PC-9 (cell line): ENCODE data around the gene MAST4. TPM values are rescaled to one million over a fixed set of nuclear protein-coding genes. Genes with fewer than 3 reads are reported as not detected.

Source experiments
- BruUV-seq: library from RNA; stranded (reverse); fragments of 400-500 nt; replicated peaks from 2 replicates; lab custom pipeline; 2021; lab: Mats Ljungman, UMichigan
- CTCF ChIA-PET: fragments of 300-600 bp; sonication (Branson Sonifier 250); formaldehyde crosslinking; loops from one replicate; lab custom pipeline; 2022; ENCODE audit warnings: antibody characterized with exemption; lab: Charles Lee
- POLR2A ChIA-PET: fragments of 300-600 bp; sonication (Branson Sonifier 250); formaldehyde crosslinking; loops from one replicate; lab custom pipeline; 2022; ENCODE audit warnings: antibody characterized with exemption; ENCODE audit not compliant: unreplicated experiment; lab: Charles Lee
- DNase-seq, 2 experiments: peaks; one replicate each; pipeline versions ENCODE4 v3.0.0 to v3.0.0-alpha.2; 2015 to 2022; ENCODE audit warnings: mixed read lengths in 1 of 2
- H2AFZ ChIP-seq: fragments of 200-600 bp; sonication (generic); 2 replicates; pipeline ENCODE4 v1.8.1; 2017; ENCODE audit warnings: antibody characterized with exemption
- H3F3A ChIP-seq: fragments of 200-600 bp; sonication (generic); 2 replicates; pipeline ENCODE4 v1.8.1; 2017; ENCODE audit warnings: antibody characterized with exemption, mild to moderate bottlenecking, low read depth; ENCODE audit not compliant: insufficient read depth
- H3K27ac ChIP-seq: fragments of 200-600 bp; sonication (generic); 2 replicates; pipeline ENCODE4 v1.6.1; 2016; ENCODE audit warnings: mixed run types
- H3K27me3 ChIP-seq: fragments of 200-600 bp; sonication (generic); 2 replicates; pipeline ENCODE4 v1.6.1; 2016; ENCODE audit warnings: low read depth, mixed run types; ENCODE audit not compliant: insufficient read depth
- H3K36me3 ChIP-seq: fragments of 200-600 bp; sonication (generic); 2 replicates; pipeline ENCODE4 v1.6.1; 2016; ENCODE audit warnings: low read depth, mixed run types
- H3K4me1 ChIP-seq: fragments of 200-600 bp; sonication (generic); replicated peaks from 2 replicates; pipeline ENCODE4 v1.6.1; 2016; ENCODE audit warnings: mixed run types; ENCODE audit not compliant: insufficient read depth
- H3K4me2 ChIP-seq: fragments of 200-600 bp; sonication (generic); 2 replicates; pipeline ENCODE4 v1.6.1; 2017; ENCODE audit warnings: mixed run types
- H3K4me3 ChIP-seq: fragments of 200-600 bp; sonication (generic); 2 replicates; pipeline ENCODE4 v1.6.1; 2016; ENCODE audit warnings: mixed run types
- H3K79me2 ChIP-seq: fragments of 200-600 bp; sonication (generic); 2 replicates; pipeline ENCODE4 v1.6.1; 2017; ENCODE audit warnings: low read depth, mixed run types
- H3K9me2 ChIP-seq: fragments of 200-600 bp; sonication (generic); 2 replicates; pipeline ENCODE4 v1.8.1; 2017; ENCODE audit warnings: mild to moderate bottlenecking; ENCODE audit not compliant: insufficient read depth
- H3K9me3 ChIP-seq: fragments of 200-600 bp; sonication (generic); 2 replicates; pipeline ENCODE4 v1.8.1; 2016; ENCODE audit warnings: low read depth; ENCODE audit not compliant: insufficient read depth
- H4K20me1 ChIP-seq: fragments of 200-600 bp; sonication (generic); 2 replicates; pipeline ENCODE4 v1.8.1; 2017; ENCODE audit not compliant: insufficient read depth
- CTCF ChIP-seq: fragments of 200-600 bp; sonication (generic); conservative IDR thresholded peaks from 2 replicates; pipeline ENCODE4 v1.6.1; 2017; ENCODE audit warnings: mixed run types, antibody characterized with exemption, mild to moderate bottlenecking, moderate library complexity
- EZH2 ChIP-seq: fragments of 200-600 bp; sonication (generic); IDR thresholded peaks from 2 replicates; pipeline ENCODE4 v1.8.0; 2017; ENCODE audit warnings: antibody characterized with exemption, low read depth
- intact Hi-C: fragments of 100-400 bp; cut with micrococcal nuclease; formaldehyde crosslinking; loops from one replicate; pipeline ENCODE4 v1.10.0; 2022; ENCODE audit not compliant: unreplicated experiment
- total RNA-seq: library from RNA; stranded (reverse); gene quantifications from 2 replicates; pipeline ENCODE4 v1.2.3, GENCODE V29; 2021

The MAST4 gene
- total RNA-seq, 1 experiment from 2014 or later = 19.3 TPM

- Histone ChIP-seq H3K36me3 (no peaks in the 10 kb centered on the region), H3K79me2 (no peaks in the 10 kb centered on the region), H3K27ac (no peak overlapping the region), H3K27me3 (no peaks in the 10 kb centered on the region), H3K9me3 (peaks cover 8% of the 10 kb centered on the region; the same call in 1 of the 2 replicates), H3K4me1 (peaks cover 26% of the 10 kb centered on the region), H3K9me2 (no peaks in the 10 kb centered on the region), H2AFZ (no peak overlapping the region), H4K20me1 (no peaks in the 10 kb centered on the region), H3K4me3 (no peak overlapping the region), H3F3A (no peaks in the 10 kb centered on the region; the same call in 1 of the 2 replicates), H3K4me2 (peak overlapping the region; percentile 3; the same call in 1 of the 2 replicates)
- DNase-seq = peak in 1 of 2 experiments; percentile 87
- ChIA-PET POLR2A (no interaction called here), CTCF (no interaction called here)
- intact Hi-C loops = loop anchor here (5.0 kb wide), 2 partner anchors 172 to 322 kb away; no protein-coding TSS in a partner anchor
- no peak for TF ChIP-seq CTCF
- TF ChIP-seq EZH2 = no peak
- no TSS peak for BruUV-seq
These were observed 233.6 kb downstream of the MAST4 start for GRCh38 chr5:66829826-66830225.

GRCh38 chr5:66830636-66831035 is 234.4 kb downstream of the MAST4 start:
- intact Hi-C loops = no loop called here
- H4K20me1 ChIP-seq = no peaks in the 10 kb centered on the region
- ChIA-PET POLR2A (interaction anchor here (0.8 kb wide), 1 partner anchor 98 kb away, joined by 9 read pairs; no protein-coding TSS in a partner anchor), CTCF (interaction anchor here (0.6 kb wide), 1 partner anchor 128 kb away, joined by 3 read pairs; no protein-coding TSS in a partner anchor)
- H3K27me3 ChIP-seq = no peaks in the 10 kb centered on the region
- H3K4me2 ChIP-seq = no peak overlapping the region
- H3F3A ChIP-seq = no peaks in the 10 kb centered on the region; the same call in 1 of the 2 replicates
- no TSS peak for BruUV-seq
- H3K9me3 ChIP-seq = peaks cover 5% of the 10 kb centered on the region; the same call in 1 of the 2 replicates
- no peaks in the 10 kb centered on the region for H3K36me3 ChIP-seq
- no peak overlapping the region for H3K4me3 ChIP-seq
- peaks cover 26% of the 10 kb centered on the region for H3K4me1 ChIP-seq
- no peaks in the 10 kb centered on the region for H3K9me2 ChIP-seq
- H3K27ac ChIP-seq = no peak overlapping the region
- H3K79me2 ChIP-seq = no peaks in the 10 kb centered on the region
- DNase-seq = no peak
- no peak; the same call in 1 of the 2 replicates for TF ChIP-seq CTCF
- TF ChIP-seq EZH2 = no peak
- no peak overlapping the region for H2AFZ ChIP-seq

GRCh38 chr5:66839636-66840185 is 243.5 kb downstream of the MAST4 start:
- TF ChIP-seq CTCF = no peak
- TF ChIP-seq EZH2 = no peak
- H3K27ac ChIP-seq = no peak overlapping the region
- POLR2A ChIA-PET = no interaction called here

More at GRCh38 chr5:66839636-66840185, 243.5 kb downstream of the MAST4 start:
- no peak overlapping the region for H3K4me2 ChIP-seq
- H4K20me1 ChIP-seq = no peaks in the 10 kb centered on the region
- no peaks in the 10 kb centered on the region for H3K79me2 ChIP-seq
- no TSS peak for BruUV-seq
- H3F3A ChIP-seq = peaks cover 4% of the 10 kb centered on the region; the same call in 1 of the 2 replicates
- no peaks in the 10 kb centered on the region for H3K27me3 ChIP-seq
- H3K4me3 ChIP-seq = no peak overlapping the region
- H3K9me3 ChIP-seq = no peaks in the 10 kb centered on the region
- no peaks in the 10 kb centered on the region for H3K36me3 ChIP-seq
- no peaks in the 10 kb centered on the region for H3K9me2 ChIP-seq
- intact Hi-C loops = no loop called here
- DNase-seq = no peak
- CTCF ChIA-PET = no interaction called here
- peaks cover 13% of the 10 kb centered on the region for H3K4me1 ChIP-seq
- H2AFZ ChIP-seq = no peak overlapping the region
